DMS114 treated with DMSO at 0.1 percent for 48 hours (cell line): Measurements from ENCODE around the gene ASPHD2.

Experiments
- DNase-seq: peaks from one replicate; lab custom pipeline; 2025; ENCODE audit not compliant: unreplicated experiment; lab: John Stamatoyannopoulos, UW

Gene ASPHD2

GRCh38 chr22:26445577-26446275 is 16.7 kb downstream of the ASPHD2 start:
- no peak for DNase-seq

DNA sequence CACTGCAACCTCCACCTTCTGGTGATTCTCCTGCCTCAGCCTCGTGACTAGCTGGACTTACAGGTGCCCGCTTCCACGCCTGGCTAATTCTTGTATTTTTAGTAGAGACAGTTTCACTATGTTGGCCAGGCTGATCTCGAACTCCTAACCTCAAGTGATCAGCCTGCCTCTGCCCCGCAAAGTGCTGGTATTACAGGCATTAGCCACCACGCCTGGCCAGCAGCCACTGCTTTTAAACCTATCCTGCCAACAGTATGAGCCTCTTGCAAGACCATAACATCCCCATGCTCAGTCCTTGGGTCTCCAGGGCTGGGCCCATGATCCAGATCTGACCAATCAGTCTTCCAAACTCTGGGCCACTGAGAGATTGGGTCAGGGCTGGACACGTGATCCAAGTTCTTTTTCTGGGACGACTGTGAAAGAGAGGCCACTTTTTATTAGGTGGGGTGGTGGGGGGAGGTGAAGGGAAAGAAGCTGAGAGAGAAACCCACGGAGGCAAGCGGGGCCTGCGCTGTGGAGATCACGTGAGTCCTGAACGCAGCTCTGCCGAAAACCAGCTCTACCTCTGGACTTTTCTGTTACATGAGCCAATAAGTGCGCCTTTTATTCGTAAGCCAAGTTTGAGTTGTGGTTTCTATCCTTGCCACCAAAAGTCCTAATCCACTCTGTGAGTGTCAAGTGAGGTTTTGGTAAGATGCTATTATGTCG is 17.9 kb downstream of the ASPHD2 start:
- DNase-seq: no peak

GRCh38 chr22:26447584-26448329 is 18.7 kb downstream of the ASPHD2 start:
- no peak for DNase-seq

- DNase-seq: no peak
Measured at GRCh38 chr22:26448334-26448733, 19.3 kb downstream of the ASPHD2 start.

DNA sequence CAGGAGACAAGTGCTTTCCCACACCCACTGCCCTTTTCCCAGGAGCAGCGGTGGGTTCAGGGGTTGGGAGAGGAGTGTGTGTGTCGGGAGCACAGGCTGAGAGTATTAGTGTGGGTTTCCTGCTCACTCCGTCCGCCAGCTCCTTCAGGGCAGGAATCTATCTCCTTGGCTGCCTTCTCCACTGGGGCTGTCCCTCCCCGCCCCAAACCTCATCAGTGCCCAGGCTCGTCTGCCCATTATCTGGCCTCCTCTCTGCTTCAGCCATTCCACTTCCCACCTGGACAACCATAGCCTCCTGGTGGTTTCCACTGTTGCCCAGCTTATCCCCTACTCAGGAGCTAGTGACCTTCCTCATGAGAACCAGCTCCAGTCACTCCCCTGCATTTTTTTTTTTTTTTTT is 19.9 kb downstream of the ASPHD2 start:
- DNase-seq: no peak

- no peak for DNase-seq
Measured at GRCh38 chr22:26450453-26451185, 21.6 kb downstream of the ASPHD2 start.

- no peak for DNase-seq
Measured at GRCh38 chr22:26452236-26453016, 23.4 kb downstream of the ASPHD2 start.

- no peak for DNase-seq
Measured at GRCh38 chr22:26453216-26453615, 24.2 kb downstream of the ASPHD2 start.

- DNase-seq: no peak
Measured at GRCh38 chr22:26453812-26454500, 24.9 kb downstream of the ASPHD2 start.

GRCh38 chr22:26457661-26458272 is 28.7 kb downstream of the ASPHD2 start:
- no peak for DNase-seq

GRCh38 chr22:26460202-26460601 is 31.1 kb downstream of the ASPHD2 start:
- DNase-seq: no peak

GRCh38 chr22:26461188-26461810 is 32.2 kb downstream of the ASPHD2 start:
- peak; percentile 34 for DNase-seq

GRCh38 chr22:26462051-26462450 is 33.0 kb downstream of the ASPHD2 start:
- no peak for DNase-seq

DNA sequence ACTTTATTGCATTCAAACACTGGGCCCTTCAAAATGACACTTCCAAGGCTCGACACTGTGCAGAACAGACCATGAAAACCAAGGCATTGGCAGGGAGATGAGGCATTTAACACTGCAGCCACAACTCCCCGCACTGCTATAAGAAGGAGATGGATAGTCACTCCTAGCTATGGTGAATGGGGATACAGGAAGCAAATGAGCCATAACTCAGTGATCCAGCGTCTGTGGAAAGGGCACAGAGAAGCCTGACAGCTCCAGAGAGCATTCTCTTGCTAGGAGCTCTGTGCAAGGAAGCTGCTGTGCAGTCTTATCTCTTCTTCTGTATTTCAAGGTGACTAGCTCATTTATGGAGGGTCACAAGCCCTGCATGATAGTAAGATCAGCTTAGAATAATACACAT is 33.6 kb downstream of the ASPHD2 start:
- DNase-seq: no peak

- no peak for DNase-seq
Measured at GRCh38 chr22:26463101-26463661, 34.1 kb downstream of the ASPHD2 start.

DNA sequence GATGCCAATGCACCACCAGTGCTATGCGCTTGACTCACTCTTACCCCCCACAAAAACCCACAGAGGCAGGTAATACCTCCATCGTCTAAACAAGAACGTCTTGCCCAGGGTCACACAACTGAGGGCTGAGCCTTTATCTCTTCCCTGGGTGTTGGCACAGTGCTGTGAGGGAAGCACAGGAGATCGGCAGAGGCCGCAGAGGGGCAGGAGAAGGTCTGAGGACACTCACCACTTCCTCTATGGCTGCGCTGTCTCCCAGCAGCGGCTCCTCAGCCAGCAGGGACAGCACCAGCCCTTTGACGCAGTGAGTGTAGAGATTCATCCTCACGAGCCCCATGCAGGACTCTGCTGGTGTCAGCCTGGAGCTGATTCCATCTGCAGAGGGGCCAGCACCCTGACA is 34.6 kb downstream of the ASPHD2 start:
- DNase-seq: no peak

GRCh38 chr22:26464312-26464711 is 35.3 kb downstream of the ASPHD2 start:
- DNase-seq: no peak

DNA sequence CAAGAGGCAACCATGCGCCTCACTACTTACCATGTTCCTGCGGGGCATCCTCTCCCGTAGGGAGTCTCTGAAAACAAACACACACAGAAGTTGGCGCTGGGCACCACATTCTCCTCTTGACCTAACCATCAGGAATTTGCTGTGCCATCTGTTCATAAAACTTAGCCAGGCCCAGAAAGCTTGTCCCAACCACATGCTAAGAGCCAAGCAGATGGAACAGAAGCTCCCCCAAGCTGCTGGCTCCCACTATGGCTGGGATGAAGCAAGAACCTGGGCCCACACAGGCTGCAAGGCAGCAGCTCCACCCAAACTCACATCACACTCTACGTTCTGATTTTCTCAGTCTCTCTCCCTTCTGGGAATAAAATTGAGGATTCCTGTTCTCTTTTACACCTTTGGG is 37.1 kb downstream of the ASPHD2 start:
- DNase-seq: no peak

- no peak for DNase-seq
Measured at GRCh38 chr22:26470807-26471206, 41.7 kb downstream of the ASPHD2 start.
